Natural killer cell (primary cell): ENCODE results near the gene KDM5C. TPM values are rescaled to one million over a fixed set of nuclear protein-coding genes. Genes with fewer than 3 reads are reported as not detected.

Experiments
- ATAC-seq, 3 donors: fragments of 150-1000 bp in 2 of 3; fragments of 200-7000 bp in 1 of 3; cut with Tn5 transposase; 1 replicate in 1 of 3; 2 replicates in 2 of 3; pipeline ENCODE4 v1.10.0; 2021; ENCODE audit warnings: mild to moderate bottlenecking in 2 of 3, moderate library complexity in 2 of 3
- DNase-seq, 2 donors: peaks; one replicate each; pipeline versions ENCODE4 v3.0.0 to v3.0.0-alpha.2; 2013 to 2021; ENCODE audit warnings: mixed read lengths in 1 of 2
- H3K27ac ChIP-seq: one replicate; pipeline ENCODE4 v1.5.1; 2013; ENCODE audit warnings: mild to moderate bottlenecking, low read length
- H3K27me3 ChIP-seq: one replicate; pipeline ENCODE4 v1.6.1; 2013; ENCODE audit warnings: low read length; ENCODE audit not compliant: control insufficient read depth, insufficient read depth
- H3K36me3 ChIP-seq: one replicate; pipeline ENCODE4 v1.6.1; 2013; ENCODE audit warnings: low read length; ENCODE audit not compliant: control insufficient read depth, insufficient read depth
- H3K4me1 ChIP-seq: one replicate; pipeline ENCODE4 v1.6.1; 2013; ENCODE audit warnings: low read length; ENCODE audit not compliant: control insufficient read depth, insufficient read depth
- H3K4me3 ChIP-seq: one replicate; pipeline ENCODE4 v1.5.1; 2013; ENCODE audit warnings: low read length
- H3K9me3 ChIP-seq: one replicate; pipeline ENCODE4 v1.6.1; 2013; ENCODE audit warnings: low read length; ENCODE audit not compliant: control insufficient read depth, insufficient read depth
- H3K27ac Mint-ChIP-seq, 2 donors: one replicate each; pipeline ENCODE4 v1.8.0; 2022; ENCODE audit warnings: mild to moderate bottlenecking in 2 of 2, mixed read lengths in 2 of 2, moderate library complexity in 1 of 2
- H3K27me3 Mint-ChIP-seq, 2 donors: one replicate each; pipeline ENCODE4 v1.8.0; 2022; ENCODE audit warnings: low read depth in 2 of 2, mixed read lengths in 2 of 2
- H3K36me3 Mint-ChIP-seq: one replicate; pipeline ENCODE4 v1.8.0; 2022; ENCODE audit warnings: mixed read lengths
- H3K4me1 Mint-ChIP-seq, 2 donors: one replicate each; pipeline ENCODE4 v1.8.0; 2022; ENCODE audit warnings: mixed read lengths in 2 of 2
- H3K4me3 Mint-ChIP-seq: one replicate; pipeline ENCODE4 v1.8.0; 2022; ENCODE audit warnings: mild to moderate bottlenecking, moderate library complexity, mixed read lengths
- H3K9me3 Mint-ChIP-seq, 2 donors: one replicate each; pipeline ENCODE4 v1.8.0; 2022; ENCODE audit warnings: mixed read lengths in 2 of 2
- WGBS: methylation state at CpG from one replicate; pipeline ENCODE4 v1.1.7; 2013; ENCODE audit warnings: missing lambda C conversion rate; ENCODE audit not compliant: insufficient coverage; 5-methylcytosine and 5-hydroxymethylcytosine counted together
- intact Hi-C: fragments of 100-400 bp; cut with micrococcal nuclease; formaldehyde crosslinking; loops from one replicate; pipeline ENCODE4 v1.14.2; 2022
- total RNA-seq, 4 donors: library from RNA; stranded (reverse); fragments of 120-200 nt in 1 of 4; gene quantifications; one replicate each; pipeline versions ENCODE4 v1.2.3 to v1.2.4, GENCODE V29; 2013 to 2022
- TF ChIP-seq, protein P1 (sequence below): fragments of 200-600 bp; IDR thresholded peaks from one replicate; pipeline ENCODE4 v1.8.0; 2022; ENCODE audit warnings: antibody characterized with exemption

Gene KDM5C
- total RNA-seq, 3 donors from 2014 or later (not counting 1 experiment from before 2014, with no cell fraction given), result 191 to 307 (median 196) TPM

DNA sequence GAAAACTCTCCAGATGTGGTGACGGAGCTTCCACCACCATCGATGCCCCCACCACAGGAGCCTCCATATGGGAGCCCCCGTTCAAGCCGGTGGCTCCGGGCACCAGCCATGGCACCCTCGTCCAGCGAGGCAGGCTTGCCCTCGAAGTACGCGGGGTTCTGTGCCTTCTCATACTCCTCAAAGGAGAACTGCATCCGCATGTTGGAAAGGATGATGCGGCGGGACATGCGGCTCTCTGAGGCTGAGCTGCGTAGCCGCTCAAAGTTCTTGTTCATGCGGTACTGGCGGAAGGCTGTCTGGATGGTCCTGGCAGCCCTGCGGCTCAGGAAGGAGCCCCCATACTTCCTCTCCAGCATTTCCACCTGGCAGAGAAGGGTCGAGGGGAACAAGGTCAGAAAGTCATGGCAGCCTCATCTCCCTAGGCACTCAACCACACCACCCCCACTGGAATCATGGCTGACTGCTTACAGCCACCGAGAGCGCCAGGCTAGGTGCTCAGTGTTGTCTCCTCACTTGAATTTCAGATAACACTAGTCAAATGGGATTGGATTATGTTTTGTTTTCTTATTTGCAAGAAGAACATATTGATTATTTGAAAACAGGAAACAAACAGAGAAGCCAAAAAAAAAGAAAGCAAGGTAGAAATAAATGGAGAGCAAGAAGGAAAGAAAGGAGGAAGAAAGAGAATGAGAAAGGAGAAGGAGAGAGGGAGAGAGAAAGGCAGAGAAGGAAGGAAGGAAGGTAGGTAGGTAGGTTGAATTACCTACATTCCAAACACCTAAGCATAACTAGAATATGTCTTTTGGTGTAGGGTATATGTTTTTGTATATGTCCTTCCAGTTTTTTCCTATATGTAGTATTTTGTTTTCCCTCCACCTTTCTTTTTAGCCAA lies 29.8 kb upstream of the KDM5C start:
- Histone ChIP-seq H3K4me3 (no peak overlapping the region), H3K27ac (no peak overlapping the region), H3K36me3 (no peaks in the 10 kb centered on the region), H3K4me1 (no peaks in the 10 kb centered on the region), H3K9me3 (no peaks in the 10 kb centered on the region), H3K27me3 (no peaks in the 10 kb centered on the region)
- H3K4me1 Mint-ChIP-seq, result no peaks in the 10 kb centered on the region
- WGBS, result 94% methylated on average over 20 of the region's 22 CpGs
- no peak overlapping the region for H3K4me3 Mint-ChIP-seq
- H3K36me3 Mint-ChIP-seq, result no peaks in the 10 kb centered on the region
- H3K9me3 Mint-ChIP-seq, result no peaks in the 10 kb centered on the region
- H3K27ac Mint-ChIP-seq, result no peak overlapping the region
- intact Hi-C loops, result no loop called here
- TF ChIP-seq, protein P1, sequence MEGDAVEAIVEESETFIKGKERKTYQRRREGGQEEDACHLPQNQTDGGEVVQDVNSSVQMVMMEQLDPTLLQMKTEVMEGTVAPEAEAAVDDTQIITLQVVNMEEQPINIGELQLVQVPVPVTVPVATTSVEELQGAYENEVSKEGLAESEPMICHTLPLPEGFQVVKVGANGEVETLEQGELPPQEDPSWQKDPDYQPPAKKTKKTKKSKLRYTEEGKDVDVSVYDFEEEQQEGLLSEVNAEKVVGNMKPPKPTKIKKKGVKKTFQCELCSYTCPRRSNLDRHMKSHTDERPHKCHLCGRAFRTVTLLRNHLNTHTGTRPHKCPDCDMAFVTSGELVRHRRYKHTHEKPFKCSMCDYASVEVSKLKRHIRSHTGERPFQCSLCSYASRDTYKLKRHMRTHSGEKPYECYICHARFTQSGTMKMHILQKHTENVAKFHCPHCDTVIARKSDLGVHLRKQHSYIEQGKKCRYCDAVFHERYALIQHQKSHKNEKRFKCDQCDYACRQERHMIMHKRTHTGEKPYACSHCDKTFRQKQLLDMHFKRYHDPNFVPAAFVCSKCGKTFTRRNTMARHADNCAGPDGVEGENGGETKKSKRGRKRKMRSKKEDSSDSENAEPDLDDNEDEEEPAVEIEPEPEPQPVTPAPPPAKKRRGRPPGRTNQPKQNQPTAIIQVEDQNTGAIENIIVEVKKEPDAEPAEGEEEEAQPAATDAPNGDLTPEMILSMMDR, result no peak
- H3K27me3 Mint-ChIP-seq, result peaks cover 0 to 9% of the 10 kb centered on the region in 2 donors
- DNase-seq (no peak), ATAC-seq (no peak)

DNA sequence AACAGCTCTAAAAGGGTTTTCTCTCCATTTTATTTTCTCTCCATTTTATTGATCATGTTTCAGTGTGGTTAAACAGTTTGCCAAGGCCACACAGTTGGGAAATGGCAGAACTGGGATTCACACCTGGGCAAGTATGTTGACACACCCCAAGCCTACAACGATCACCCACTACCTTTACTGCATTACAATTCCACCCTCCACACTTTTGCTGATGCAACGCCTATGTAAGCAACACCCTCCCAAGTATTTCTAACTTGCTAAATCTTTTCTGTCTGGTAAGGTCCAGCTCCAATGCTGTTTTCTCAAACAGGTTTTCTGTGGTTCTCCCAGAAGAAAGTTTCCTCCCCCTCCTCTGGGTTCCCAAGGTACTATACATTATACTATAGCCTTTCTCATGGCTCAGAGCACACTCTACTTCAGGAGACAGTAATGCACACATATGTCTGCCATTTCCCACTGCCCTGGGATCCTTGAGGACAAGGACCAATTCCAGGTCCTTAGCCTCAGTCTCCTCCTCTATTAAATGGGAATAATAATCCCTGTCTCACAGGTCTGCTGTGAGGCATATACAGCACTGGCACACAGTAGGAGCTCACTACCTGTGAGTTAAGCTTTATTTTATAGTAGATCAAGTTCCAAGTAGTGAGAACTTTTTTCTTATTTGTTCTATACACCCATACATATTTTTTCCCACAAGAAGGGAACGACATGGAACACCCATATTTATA lies 28.4 kb upstream of the KDM5C start:
- Mint-ChIP-seq H3K27ac (no peak overlapping the region), H3K4me3 (no peak overlapping the region), H3K4me1 (no peaks in the 10 kb centered on the region), H3K9me3 (no peaks in the 10 kb centered on the region), H3K27me3 (peaks cover 0 to 7% of the 10 kb centered on the region in 2 donors), H3K36me3 (no peaks in the 10 kb centered on the region)
- intact Hi-C loops, result no loop called here
- ATAC-seq, result no peak
- Histone ChIP-seq H3K27me3 (no peaks in the 10 kb centered on the region), H3K4me1 (no peaks in the 10 kb centered on the region), H3K27ac (no peak overlapping the region), H3K9me3 (no peaks in the 10 kb centered on the region), H3K4me3 (no peak overlapping the region), H3K36me3 (no peaks in the 10 kb centered on the region)
- WGBS, result 92% methylated on average over 3 of the region's 3 CpGs
- TF ChIP-seq, protein P1, result no peak
- no peak for DNase-seq

DNA sequence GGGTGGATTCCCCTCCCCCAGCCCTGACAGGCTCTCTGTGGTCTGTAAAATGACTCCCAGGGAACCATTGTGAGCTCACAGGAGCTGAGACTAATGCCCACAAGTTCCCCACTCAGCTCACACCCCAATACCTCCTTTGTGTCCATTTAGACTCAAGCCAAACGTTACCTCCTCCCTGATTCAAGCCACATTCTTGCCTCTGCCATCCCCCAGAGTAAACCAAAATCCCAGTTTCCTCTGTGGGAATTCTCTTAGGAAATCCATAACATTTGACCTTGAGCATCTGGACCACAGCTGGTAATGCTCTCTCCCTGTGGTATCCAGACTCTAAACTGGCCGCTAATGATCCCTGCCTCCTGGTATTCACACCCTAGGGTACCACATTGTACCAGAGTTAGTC lies 26.3 kb upstream of the KDM5C start:
- no peaks in the 10 kb centered on the region for H3K4me1 ChIP-seq
- no peaks in the 10 kb centered on the region for H3K27me3 ChIP-seq
- H3K9me3 Mint-ChIP-seq, result no peaks in the 10 kb centered on the region
- DNase-seq (no peak), ATAC-seq (no peak)
- no peaks in the 10 kb centered on the region for H3K36me3 ChIP-seq
- peaks cover under 1 to 7% of the 10 kb centered on the region in 2 donors for H3K27me3 Mint-ChIP-seq
- H3K9me3 ChIP-seq, result no peaks in the 10 kb centered on the region
- H3K4me1 Mint-ChIP-seq, result no peaks in the 10 kb centered on the region
- intact Hi-C loops, result no loop called here
- no peak overlapping the region for H3K4me3 ChIP-seq
- no peak overlapping the region for H3K4me3 Mint-ChIP-seq
- TF ChIP-seq, protein P1, result no peak
- WGBS, result 88% methylated on average over 2 of the region's 2 CpGs
- H3K36me3 Mint-ChIP-seq, result no peaks in the 10 kb centered on the region
- no peak overlapping the region for H3K27ac Mint-ChIP-seq
- H3K27ac ChIP-seq, result no peak overlapping the region
